Hepatocyte (in vitro differentiated cells): ENCODE measurements around the gene SRXN1.

ENCODE experiments used
- CTCF ChIP-seq: fragments of 200-600 bp; sonication (generic); IDR thresholded peaks from 2 replicates; pipeline ENCODE4 v1.5.1; 2016; ENCODE audit warnings: antibody characterized with exemption, mild to moderate bottlenecking; ENCODE audit not compliant: poor library complexity
- EZH2 ChIP-seq: fragments of 200-600 bp; sonication (generic); IDR thresholded peaks from 2 replicates; pipeline ENCODE4 v1.6.1; 2016; ENCODE audit warnings: antibody characterized with exemption, mild to moderate bottlenecking, borderline replicate concordance

- TF ChIP-seq CTCF (no peak), EZH2 (no peak)
Observed at GRCh38 chr20:621125-621756, 31.8 kb downstream of the SRXN1 start.
